Karpas-422 (cell line): Measurements from ENCODE around the gene CNGB1. TPM values are rescaled to one million over a fixed set of nuclear protein-coding genes. Genes with fewer than 3 reads are reported as not detected.

Experiments used
- DNase-seq: peaks from one replicate; pipeline ENCODE4 v3.0.0-alpha.2; 2015
- H2AFZ ChIP-seq: fragments of 200-600 bp; sonication (generic); 2 replicates; pipeline ENCODE4 v1.6.1; 2014; ENCODE audit warnings: antibody characterized with exemption, low read length, mixed read lengths
- H3K27ac ChIP-seq: fragments of 200-600 bp; sonication (generic); 2 replicates; pipeline ENCODE4 v1.5.1; 2014; ENCODE audit warnings: mild to moderate bottlenecking, low read length, moderate library complexity
- H3K27me3 ChIP-seq: fragments of 200-600 bp; sonication (generic); 2 replicates; pipeline ENCODE4 v1.6.1; 2014; ENCODE audit warnings: low read length, mixed read lengths
- H3K36me3 ChIP-seq: fragments of 200-600 bp; sonication (generic); 2 replicates; pipeline ENCODE4 v1.6.1; 2014; ENCODE audit warnings: low read length, mixed read lengths; ENCODE audit not compliant: insufficient read depth
- H3K4me1 ChIP-seq: fragments of 200-600 bp; sonication (generic); 2 replicates; pipeline ENCODE4 v1.6.1; 2014; ENCODE audit warnings: mild to moderate bottlenecking, low read length, mixed read lengths
- H3K4me2 ChIP-seq: fragments of 200-600 bp; sonication (generic); 2 replicates; pipeline ENCODE4 v1.6.1; 2014; ENCODE audit warnings: low read length, low read depth, mild to moderate bottlenecking; ENCODE audit not compliant: poor library complexity, severe bottlenecking
- H3K4me3 ChIP-seq: fragments of 200-600 bp; sonication (generic); 2 replicates; pipeline ENCODE4 v1.5.1; 2014; ENCODE audit warnings: mild to moderate bottlenecking, antibody characterized with exemption, low read length, mixed read lengths
- H3K79me2 ChIP-seq: fragments of 200-600 bp; sonication (generic); 2 replicates; pipeline ENCODE4 v1.6.1; 2014; ENCODE audit warnings: mild to moderate bottlenecking, low read length, mixed read lengths
- H3K9ac ChIP-seq: fragments of 200-600 bp; sonication (generic); 2 replicates; pipeline ENCODE4 v1.6.0; 2014; ENCODE audit warnings: low read length
- H3K9me2 ChIP-seq: fragments of 200-600 bp; sonication (generic), shearing (Covaris generic); replicated peaks from 2 replicates; pipeline ENCODE4 v1.6.0; 2014; ENCODE audit warnings: mild to moderate bottlenecking, low read length, moderate library complexity; ENCODE audit not compliant: insufficient read depth
- H3K9me3 ChIP-seq: fragments of 300-700, 200-600 bp; sonication (generic); 2 replicates; pipeline ENCODE4 v1.6.1; 2014; ENCODE audit warnings: low read length, mixed read lengths
- H4K20me1 ChIP-seq: fragments of 200-600 bp; sonication (generic); 2 replicates; pipeline ENCODE4 v1.6.1; 2014; ENCODE audit warnings: mild to moderate bottlenecking, antibody characterized with exemption, low read length, low read depth; ENCODE audit not compliant: insufficient read depth
- total RNA-seq: library from RNA; depleted of rRNA; stranded (reverse); fragments of >200 nt; shearing (Covaris generic); gene quantifications from 2 replicates; pipeline ENCODE4 v1.2.3, GENCODE V29; 2014; ENCODE audit warnings: low replicate concordance

Gene CNGB1
- total RNA-seq, 1 experiment from 2014 or later: not detected

- H3K9ac ChIP-seq: no peak overlapping the region
- no peaks in the 10 kb centered on the region for H3K9me2 ChIP-seq
- no peaks in the 10 kb centered on the region for H3K36me3 ChIP-seq
- H2AFZ ChIP-seq: no peak overlapping the region
- no peak overlapping the region for H3K4me2 ChIP-seq
- no peak overlapping the region for H3K27ac ChIP-seq
- no peaks in the 10 kb centered on the region for H4K20me1 ChIP-seq
- no peaks in the 10 kb centered on the region for H3K79me2 ChIP-seq
- no peak for DNase-seq
- no peak overlapping the region for H3K4me3 ChIP-seq
- no peaks in the 10 kb centered on the region for H3K27me3 ChIP-seq
- no peaks in the 10 kb centered on the region for H3K4me1 ChIP-seq
- no peaks in the 10 kb centered on the region for H3K9me3 ChIP-seq
Measured at GRCh38 chr16:57977418-57978069, 6.6 kb upstream of the CNGB1 start.

- no peaks in the 10 kb centered on the region for H3K27me3 ChIP-seq
- no peaks in the 10 kb centered on the region for H3K36me3 ChIP-seq
- DNase-seq: no peak
- no peak overlapping the region for H2AFZ ChIP-seq
- no peak overlapping the region for H3K27ac ChIP-seq
- no peaks in the 10 kb centered on the region for H4K20me1 ChIP-seq
- H3K9ac ChIP-seq: no peak overlapping the region
- H3K9me3 ChIP-seq: no peaks in the 10 kb centered on the region
- H3K4me2 ChIP-seq: no peak overlapping the region
- H3K4me3 ChIP-seq: no peak overlapping the region
- H3K4me1 ChIP-seq: no peaks in the 10 kb centered on the region
- no peaks in the 10 kb centered on the region for H3K9me2 ChIP-seq
- H3K79me2 ChIP-seq: no peaks in the 10 kb centered on the region
Measured at GRCh38 chr16:57976331-57976796, 5.4 kb upstream of the CNGB1 start.

- Histone ChIP-seq H3K27me3 (no peaks in the 10 kb centered on the region), H3K4me2 (no peak overlapping the region), H3K9ac (no peak overlapping the region), H4K20me1 (no peaks in the 10 kb centered on the region), H3K4me3 (no peak overlapping the region), H3K9me2 (no peaks in the 10 kb centered on the region), H3K9me3 (no peaks in the 10 kb centered on the region), H3K36me3 (no peaks in the 10 kb centered on the region), H3K27ac (no peak overlapping the region), H2AFZ (no peak overlapping the region), H3K79me2 (no peaks in the 10 kb centered on the region), H3K4me1 (no peaks in the 10 kb centered on the region)
- DNase-seq: no peak
Measured at GRCh38 chr16:57972306-57972705, 1.4 kb upstream of the CNGB1 start.

- Histone ChIP-seq H3K9ac (no peak overlapping the region), H3K4me1 (no peaks in the 10 kb centered on the region), H3K79me2 (no peaks in the 10 kb centered on the region), H3K36me3 (no peaks in the 10 kb centered on the region), H3K4me2 (no peak overlapping the region), H3K4me3 (no peak overlapping the region), H3K9me3 (no peaks in the 10 kb centered on the region), H2AFZ (no peak overlapping the region), H3K9me2 (no peaks in the 10 kb centered on the region), H4K20me1 (no peaks in the 10 kb centered on the region), H3K27ac (no peak overlapping the region), H3K27me3 (no peaks in the 10 kb centered on the region)
- DNase-seq: no peak
Measured at GRCh38 chr16:57971848-57972247, 920 bp upstream of the CNGB1 start.

GRCh38 chr16:57970319-57970718 is 609 bp downstream of the CNGB1 start:
- H2AFZ ChIP-seq: no peak overlapping the region

GRCh38 chr16:57969451-57970123 is 1.3 kb downstream of the CNGB1 start:
- no peak overlapping the region for H3K4me3 ChIP-seq
- no peaks in the 10 kb centered on the region for H3K79me2 ChIP-seq
- no peaks in the 10 kb centered on the region for H3K36me3 ChIP-seq
- H3K9ac ChIP-seq: no peak overlapping the region
- no peaks in the 10 kb centered on the region for H3K9me3 ChIP-seq
- H3K4me2 ChIP-seq: no peak overlapping the region
- no peaks in the 10 kb centered on the region for H3K4me1 ChIP-seq
- no peaks in the 10 kb centered on the region for H3K27me3 ChIP-seq
- no peaks in the 10 kb centered on the region for H3K9me2 ChIP-seq
- H4K20me1 ChIP-seq: no peaks in the 10 kb centered on the region
- H3K27ac ChIP-seq: no peak overlapping the region
- H2AFZ ChIP-seq: no peak overlapping the region
- DNase-seq: no peak

More at GRCh38 chr16:57970319-57970718, 609 bp downstream of the CNGB1 start:
- Histone ChIP-seq H3K9ac (no peak overlapping the region), H3K4me3 (no peak overlapping the region), H3K27me3 (no peaks in the 10 kb centered on the region), H3K4me2 (no peak overlapping the region), H3K79me2 (no peaks in the 10 kb centered on the region), H3K27ac (no peak overlapping the region), H3K36me3 (no peaks in the 10 kb centered on the region), H4K20me1 (no peaks in the 10 kb centered on the region), H3K9me2 (no peaks in the 10 kb centered on the region), H3K4me1 (no peaks in the 10 kb centered on the region), H3K9me3 (no peaks in the 10 kb centered on the region)
- no peak for DNase-seq

GRCh38 chr16:57967916-57968315 is 3.0 kb downstream of the CNGB1 start:
- Histone ChIP-seq H3K4me1 (no peaks in the 10 kb centered on the region), H3K9ac (no peak overlapping the region), H4K20me1 (no peaks in the 10 kb centered on the region), H3K9me2 (no peaks in the 10 kb centered on the region), H3K4me3 (no peak overlapping the region), H3K27me3 (no peaks in the 10 kb centered on the region), H3K9me3 (no peaks in the 10 kb centered on the region), H3K36me3 (no peaks in the 10 kb centered on the region), H3K4me2 (no peak overlapping the region), H3K27ac (no peak overlapping the region), H3K79me2 (no peaks in the 10 kb centered on the region), H2AFZ (no peak overlapping the region)
- DNase-seq: no peak

- no peaks in the 10 kb centered on the region for H3K27me3 ChIP-seq
- H3K4me2 ChIP-seq: no peak overlapping the region
- no peaks in the 10 kb centered on the region for H4K20me1 ChIP-seq
- H3K4me1 ChIP-seq: no peaks in the 10 kb centered on the region
- no peak overlapping the region for H3K27ac ChIP-seq
- no peaks in the 10 kb centered on the region for H3K9me2 ChIP-seq
- no peak for DNase-seq
- no peak overlapping the region for H3K9ac ChIP-seq
- no peaks in the 10 kb centered on the region for H3K79me2 ChIP-seq
- no peaks in the 10 kb centered on the region for H3K36me3 ChIP-seq
- no peak overlapping the region for H3K4me3 ChIP-seq
- H3K9me3 ChIP-seq: no peaks in the 10 kb centered on the region
- H2AFZ ChIP-seq: no peak overlapping the region
Measured at GRCh38 chr16:57966986-57967385, 3.9 kb downstream of the CNGB1 start.
